HepG2 (cell line): Measurements from ENCODE around the gene ATP10A. TPM values are rescaled to one million over a fixed set of nuclear protein-coding genes. Genes with fewer than 3 reads are reported as not detected.
"Not testable (repeated sequence)": the region's sequence is repeated elsewhere in the genome, so short reads cannot be mapped to it uniquely, and the experiment has no call there.

ENCODE experiments used
- ATAC-seq: fragments of 200-7000 bp; cut with Tn5 transposase; 3 replicates; pipeline ENCODE4 v1.9.1; 2020; ENCODE audit warnings: mild to moderate bottlenecking, moderate library complexity
- BruUV-seq: library from RNA; stranded (reverse); fragments of 400-500 nt; replicated peaks from 2 replicates; lab custom pipeline; 2021; lab: Mats Ljungman, UMichigan
- CTCF ChIA-PET: fragments of 300-600 bp; formaldehyde crosslinking; extraction: SDS; loops from one replicate; lab custom pipeline; 2021; ENCODE audit warnings: low total read pairs, inconsistent platforms, low intra/inter-chr PET ratio; lab: Yijun Ruan, JAX
- POLR2A ChIA-PET: fragments of 350-600 bp; sonication (Branson Sonifier 250); formaldehyde crosslinking; loops from one replicate; lab custom pipeline; 2020; ENCODE audit warnings: antibody characterized with exemption, inconsistent platforms; lab: Yijun Ruan, JAX
- DNase-seq: peaks from one replicate; pipeline ENCODE4 v3.0.0-alpha.2; 2015; ENCODE audit warnings: low spot score
- FAIRE-seq: peaks from 3 replicates; lab custom pipeline; 2011; peaks lifted over from hg19 to GRCh38; lab: Jason Lieb, UNC
- H2AFZ ChIP-seq: one replicate; pipeline ENCODE4 v1.6.1; 2011; ENCODE audit warnings: low read length, inconsistent platforms
- H3K27ac ChIP-seq: fragments of 300-600 bp; 3 replicates; pipeline ENCODE4 v1.8.0; 2011; ENCODE audit warnings: mixed run types, mild to moderate bottlenecking, mixed read lengths, low read length, inconsistent platforms; ENCODE audit not compliant: insufficient read depth; ENCODE audit errors: extremely low read length
- H3K27me3 ChIP-seq, 2 experiments: fragments of 200-600 bp in 1 of 2; 2 replicates in 1 of 2; 3 replicates in 1 of 2; pipeline versions ENCODE4 v1.6.0 to v1.8.0; 2011; ENCODE audit warnings: low read length in 2 of 2, mild to moderate bottlenecking in 2 of 2, moderate library complexity in 2 of 2, inconsistent platforms in 1 of 2; ENCODE audit not compliant: insufficient read depth in 2 of 2, control insufficient read depth in 1 of 2
- H3K36me3 ChIP-seq, 2 experiments: fragments of 200-600 bp in 1 of 2; replicated peaks in 1 of 2; 2 replicates in 1 of 2; 3 replicates in 1 of 2; pipeline versions ENCODE4 v1.5.1 to v1.8.0; 2011; ENCODE audit warnings: low read length in 2 of 2, inconsistent platforms in 1 of 2; ENCODE audit not compliant: insufficient read depth in 2 of 2, control insufficient read depth in 1 of 2
- H3K4me1 ChIP-seq: 2 replicates; pipeline ENCODE4 v1.5.1; 2012; ENCODE audit warnings: low read length, inconsistent platforms; ENCODE audit not compliant: insufficient read depth
- H3K4me2 ChIP-seq: 2 replicates; pipeline ENCODE4 v1.6.0; 2011; ENCODE audit warnings: low read depth, low read length, inconsistent platforms
- H3K4me3 ChIP-seq, 3 experiments: fragments of 200-600 bp in 1 of 3; sonication (generic), shearing (Covaris generic) in 1 of 3; replicated peaks in 1 of 3; 2 replicates each; pipeline ENCODE4 v1.5.1; 2011 to 2016; ENCODE audit warnings: low read length in 3 of 3, inconsistent platforms in 2 of 3, low read depth in 2 of 3, mild to moderate bottlenecking in 2 of 3, control low read depth in 1 of 3, mixed read lengths in 1 of 3; ENCODE audit not compliant: insufficient read depth in 1 of 3
- H3K79me2 ChIP-seq: one replicate; pipeline ENCODE4 v1.6.1; 2011; ENCODE audit warnings: low read length, inconsistent platforms; ENCODE audit not compliant: insufficient read depth
- H3K9ac ChIP-seq: 2 replicates; pipeline ENCODE4 v1.6.0; 2011; ENCODE audit warnings: mild to moderate bottlenecking, low read depth, low read length, inconsistent platforms; ENCODE audit not compliant: insufficient read depth
- H3K9me3 ChIP-seq: 2 replicates; pipeline ENCODE4 v1.5.1; 2012; ENCODE audit warnings: mild to moderate bottlenecking, low read length
- H4K20me1 ChIP-seq: 2 replicates; pipeline ENCODE4 v1.6.0; 2011; ENCODE audit warnings: inconsistent platforms, mild to moderate bottlenecking, low read length, moderate library complexity; ENCODE audit not compliant: insufficient read depth
- ARID5B ChIP-seq: IDR thresholded peaks from 2 replicates; pipeline ENCODE4 v1.4.0; 2020; ENCODE audit warnings: mild to moderate bottlenecking, missing genetic modification reagents
- HNF4A ChIP-seq: sonication (generic); formaldehyde crosslinking; IDR thresholded peaks from 2 replicates; pipeline ENCODE4 v1.4.0; 2020; ENCODE audit warnings: missing genetic modification reagents
- NFE2 ChIP-seq: sonication (generic); formaldehyde crosslinking; IDR thresholded peaks from 2 replicates; pipeline ENCODE4 v1.4.0; 2020; ENCODE audit warnings: missing genetic modification reagents
- PITX1 ChIP-seq: sonication (generic); formaldehyde crosslinking; IDR thresholded peaks from 2 replicates; pipeline ENCODE4 v1.5.1; 2020; ENCODE audit warnings: mild to moderate bottlenecking, missing genetic modification reagents
- POLR2A ChIP-seq, 2 experiments: IDR thresholded peaks; 2 replicates each; pipeline ENCODE4 v1.6.1; 2011; ENCODE audit warnings: low read depth in 2 of 2, low read length in 2 of 2, mild to moderate bottlenecking in 1 of 2, moderate library complexity in 1 of 2; ENCODE audit not compliant: insufficient read depth in 1 of 2
- TFDP1 ChIP-seq: IDR thresholded peaks from 2 replicates; pipeline ENCODE4 v1.6.1; 2016; ENCODE audit warnings: missing compliant biosample characterization, missing genetic modification reagents, borderline replicate concordance
- ZNF362 ChIP-seq: sonication (generic); formaldehyde crosslinking; IDR thresholded peaks from 2 replicates; pipeline ENCODE4 v1.4.0; 2020; ENCODE audit warnings: missing genetic modification reagents, mild to moderate bottlenecking, borderline replicate concordance
- WGBS: methylation state at CpG from one replicate; pipeline ENCODE4 v1.1.6; 2017; ENCODE audit warnings: low lambda C conversion rate; 5-methylcytosine and 5-hydroxymethylcytosine counted together
- in situ Hi-C: cut with HindIII; loops from 2 replicates; pipeline ENCODE4 v1.10.0; 2017; ENCODE audit warnings: low pct_unique_long_range_greater_than_20kb; ENCODE audit not compliant: extremely low pct_ligation_motif_present
- intact Hi-C: fragments of 100-400 bp; cut with micrococcal nuclease; formaldehyde crosslinking; loops from one replicate; pipeline ENCODE4 v1.10.0; 2022; ENCODE audit not compliant: unreplicated experiment
- polyA plus RNA-seq, 8 experiments: library from polyadenylated mRNA; depleted of rRNA in 3 of 8; stranded (reverse) in 7 of 8; unstranded in 1 of 8; fragments of >200 nt; fragmentation: Illumina TruSeq in 4 of 8; extraction: Trizol in 4 of 8; gene quantifications; 2 replicates each; pipeline versions ENCODE4 v1.2.1 to v1.2.3, GENCODE V29; 2011 to 2016; ENCODE audit warnings: low read depth in 4 of 8, missing spikeins in 1 of 8, mixed read lengths in 1 of 8; ENCODE audit not compliant: insufficient read depth in 1 of 8
- total RNA-seq, 5 experiments: library from RNA; depleted of rRNA; stranded (reverse); fragments of >200 nt; fragmentation: Illumina TruSeq; extraction: Trizol; gene quantifications; 2 replicates each; pipeline ENCODE4 v1.2.3, GENCODE V29; 2016; ENCODE audit warnings: low read depth in 1 of 5

The ATP10A gene
- total and polyA plus RNA-seq, 2 of the 13 experiments (the other 11 are each of a cell fraction or from before 2014, with no cell fraction given) = 0.58 to 4.2 TPM

- TF ChIP-seq TFDP1 (no peak), POLR2A (IDR thresholded peaks at IDR 0.05; ENCODE audit: insufficient read depth in 1 of 2, low read depth in 2 of 2, low read length in 2 of 2) (no peak), PITX1 (no peak), NFE2 (CRISPR knock-in tag) (no peak)
Measured at GRCh38 chr15:25882466-25882865, 19.3 kb upstream of the ATP10A start (continued).

- H4K20me1 ChIP-seq, DNase-seq, FAIRE-seq, H3K79me2 ChIP-seq, BruUV-seq, H3K36me3 ChIP-seq, intact Hi-C loops, H3K27ac ChIP-seq, H3K4me3 ChIP-seq, H3K9ac ChIP-seq, H2AFZ ChIP-seq, in situ Hi-C loops, H3K27me3 ChIP-seq, CTCF ChIA-PET, H3K9me3 ChIP-seq, POLR2A ChIA-PET: not testable (repeated sequence)
- 2% methylated on average over 4 of the region's 6 CpGs for WGBS
- TF ChIP-seq ZNF362 (peak; percentile 62; the same call in 1 of the 2 replicates), HNF4A (CRISPR knock-in tag) (peak; percentile 40; the same call in 1 of the 2 replicates), ARID5B (CRISPR knock-in tag) (0 out of 2 replicates have a peak, but pooled peaks have one; percentile 16)
- Histone ChIP-seq H3K4me1 (peaks cover 26% of the 10 kb centered on the region), H3K4me2 (peak overlapping the region; percentile 12; the same call in 1 of the 2 replicates)
- ATAC-seq = peak; percentile 59
Measured at GRCh38 chr15:25880877-25881276, 17.8 kb upstream of the ATP10A start.
